SJSA1 (cell line): ENCODE measurements around the gene DUSP5. TPM values are rescaled to one million over a fixed set of nuclear protein-coding genes. Genes with fewer than 3 reads are reported as not detected.

Source experiments
- DNase-seq, 2 experiments: peaks; one replicate each; pipeline ENCODE4 v3.0.0-alpha.2; 2015 to 2020; ENCODE audit warnings: low spot score in 2 of 2, low read depth in 1 of 2
- H3K27ac ChIP-seq: fragments of 250-450 bp; sonication (Bioruptor Pico); 2 replicates; pipeline ENCODE4 v1.5.1; 2020; ENCODE audit warnings: mild to moderate bottlenecking, moderate library complexity
- H3K27me3 ChIP-seq: fragments of 250-450 bp; sonication (Bioruptor Pico); replicated peaks from 2 replicates; pipeline ENCODE4 v1.5.1; 2020; ENCODE audit warnings: mild to moderate bottlenecking, moderate library complexity
- H3K36me3 ChIP-seq: fragments of 250-450 bp; sonication (Bioruptor Pico); 2 replicates; pipeline ENCODE4 v1.5.1; 2020; ENCODE audit warnings: mild to moderate bottlenecking
- H3K4me1 ChIP-seq: fragments of 250-450 bp; sonication (Bioruptor Pico); replicated peaks from 2 replicates; pipeline ENCODE4 v1.6.1; 2021; ENCODE audit warnings: mild to moderate bottlenecking
- H3K4me3 ChIP-seq: fragments of 250-450 bp; sonication (Bioruptor Pico); 2 replicates; pipeline ENCODE4 v1.5.1; 2020; ENCODE audit warnings: mild to moderate bottlenecking
- H3K9me3 ChIP-seq: fragments of 250-450 bp; sonication (Bioruptor Pico); replicated peaks from 2 replicates; pipeline ENCODE4 v1.5.1; 2020; ENCODE audit warnings: mild to moderate bottlenecking
- total RNA-seq: library from RNA; depleted of rRNA; stranded (reverse); fragments of >200 nt; shearing (Covaris generic); gene quantifications from 2 replicates; pipeline ENCODE4 v1.2.3, GENCODE V29; 2014

Gene DUSP5
- total RNA-seq, 1 experiment from 2014 or later: 12.9 TPM

DNA sequence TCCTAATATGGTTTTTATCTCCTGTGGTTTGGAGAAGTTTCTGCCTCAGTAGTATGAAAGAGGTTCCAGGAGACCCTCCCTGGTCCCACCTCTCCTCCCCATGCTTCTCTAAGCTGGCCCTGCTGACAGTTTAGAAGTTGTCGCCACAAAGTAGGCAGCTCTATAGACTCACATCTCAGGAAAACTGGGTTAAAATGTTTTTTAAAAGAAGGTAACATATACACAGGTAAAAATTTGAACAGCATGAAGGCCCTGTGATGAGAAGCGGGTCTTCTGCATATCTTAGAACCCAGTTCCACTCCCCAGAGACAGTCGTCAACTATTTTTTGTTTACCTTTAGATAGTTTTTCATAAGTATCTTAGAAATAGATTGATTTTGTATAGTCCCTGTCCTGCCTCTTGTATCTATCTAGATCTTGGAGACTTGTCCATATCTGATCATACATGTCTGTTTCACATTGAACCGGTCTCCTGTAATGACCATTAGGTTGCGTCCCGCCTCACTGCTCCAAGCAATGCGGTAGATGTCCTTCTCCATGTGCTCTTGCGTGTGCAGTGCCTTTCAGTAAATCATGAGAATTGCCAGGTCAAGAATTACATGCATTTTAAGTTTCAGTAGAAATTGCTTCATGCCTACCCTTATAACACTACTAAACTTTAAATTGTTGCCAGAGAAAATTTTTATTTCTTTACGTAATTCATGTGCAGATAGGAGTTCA is 2.2 kb downstream of the DUSP5 start:
- peak in 1 of 2 experiments; percentile 30 for DNase-seq
- Histone ChIP-seq H3K27me3 (no peaks in the 10 kb centered on the region), H3K4me1 (peaks cover 83% of the 10 kb centered on the region)

DNA sequence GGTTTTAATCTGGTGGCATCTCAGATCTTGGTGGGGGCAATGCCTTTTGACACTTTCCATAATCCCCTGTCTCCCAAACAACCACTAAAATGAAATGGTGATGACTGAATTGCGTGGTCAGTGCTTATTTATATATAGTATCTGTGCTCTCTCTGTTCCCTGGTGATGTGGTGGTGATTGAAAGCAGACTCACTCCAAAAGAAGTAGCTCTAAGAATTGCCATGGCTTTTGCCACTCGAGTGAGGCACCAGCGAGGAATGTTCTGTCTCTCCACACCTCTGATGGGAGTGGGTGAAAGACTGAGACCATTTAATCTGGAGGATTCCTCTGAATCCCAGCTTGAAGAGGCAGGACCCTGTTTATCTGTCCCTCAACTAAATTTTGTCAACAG is 2.8 kb downstream of the DUSP5 start:
- H3K9me3 ChIP-seq: no peaks in the 10 kb centered on the region
- peak; percentile 84 to 87 for DNase-seq
- H3K27me3 ChIP-seq: no peaks in the 10 kb centered on the region
- H3K27ac ChIP-seq: peak overlapping the region; percentile 79
- H3K4me1 ChIP-seq: peaks cover 81% of the 10 kb centered on the region
- H3K4me3 ChIP-seq: no peak overlapping the region; the same call in 1 of the 2 replicates
- peaks cover 33% of the 10 kb centered on the region for H3K36me3 ChIP-seq

More for the DNA sequence above, 2.2 kb downstream of the DUSP5 start:
- Histone ChIP-seq H3K9me3 (no peaks in the 10 kb centered on the region), H3K4me3 (peak overlapping the region; percentile 73), H3K36me3 (peaks cover 27% of the 10 kb centered on the region), H3K27ac (peak overlapping the region; percentile 79)

DNA sequence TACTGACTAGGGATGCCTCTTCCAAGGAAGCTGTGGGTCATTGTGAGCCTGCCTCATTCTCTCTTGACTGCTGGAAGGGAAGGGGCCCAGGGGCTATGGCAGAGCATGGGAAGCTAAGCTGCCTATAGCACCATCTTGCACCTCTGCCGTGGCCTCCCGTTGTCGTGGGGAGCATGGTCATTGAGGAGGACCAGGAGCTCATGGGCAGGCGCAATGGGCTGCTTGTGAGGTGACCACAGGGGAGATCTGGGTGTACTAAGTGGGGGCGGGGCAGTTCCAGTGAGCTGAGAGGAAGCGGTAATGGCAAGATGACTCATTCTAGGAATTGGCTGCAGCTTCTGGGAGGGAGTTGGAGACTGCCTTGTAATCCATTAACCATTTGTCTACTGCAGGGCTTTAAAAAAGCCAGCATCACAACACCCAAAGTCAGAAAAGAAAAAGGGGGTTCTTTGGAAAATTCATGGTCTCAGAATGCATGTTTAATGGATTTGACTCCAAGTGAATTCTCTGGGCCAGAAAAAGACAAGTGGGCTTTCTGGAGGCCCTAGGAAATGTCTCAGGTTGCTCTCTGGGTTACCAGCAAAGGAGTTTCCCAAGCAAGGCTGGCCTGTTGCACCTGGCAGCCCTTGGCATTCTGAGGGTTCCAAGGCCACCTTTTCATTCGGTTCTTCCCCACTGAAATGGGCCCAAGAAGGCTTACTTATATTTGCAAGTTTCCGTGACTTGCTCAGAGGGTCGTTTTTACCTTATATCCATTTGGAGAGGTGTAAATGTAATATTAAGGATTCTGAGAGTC is 3.6 kb downstream of the DUSP5 start:
- Histone ChIP-seq H3K27me3 (no peaks in the 10 kb centered on the region), H3K36me3 (peaks cover 41% of the 10 kb centered on the region), H3K4me1 (peaks cover 73% of the 10 kb centered on the region), H3K4me3 (peak overlapping the region; percentile 4; the same call in 1 of the 2 replicates), H3K27ac (peak overlapping the region; percentile 79), H3K9me3 (no peaks in the 10 kb centered on the region)
- peak; percentile 93 to 97 for DNase-seq

DNA sequence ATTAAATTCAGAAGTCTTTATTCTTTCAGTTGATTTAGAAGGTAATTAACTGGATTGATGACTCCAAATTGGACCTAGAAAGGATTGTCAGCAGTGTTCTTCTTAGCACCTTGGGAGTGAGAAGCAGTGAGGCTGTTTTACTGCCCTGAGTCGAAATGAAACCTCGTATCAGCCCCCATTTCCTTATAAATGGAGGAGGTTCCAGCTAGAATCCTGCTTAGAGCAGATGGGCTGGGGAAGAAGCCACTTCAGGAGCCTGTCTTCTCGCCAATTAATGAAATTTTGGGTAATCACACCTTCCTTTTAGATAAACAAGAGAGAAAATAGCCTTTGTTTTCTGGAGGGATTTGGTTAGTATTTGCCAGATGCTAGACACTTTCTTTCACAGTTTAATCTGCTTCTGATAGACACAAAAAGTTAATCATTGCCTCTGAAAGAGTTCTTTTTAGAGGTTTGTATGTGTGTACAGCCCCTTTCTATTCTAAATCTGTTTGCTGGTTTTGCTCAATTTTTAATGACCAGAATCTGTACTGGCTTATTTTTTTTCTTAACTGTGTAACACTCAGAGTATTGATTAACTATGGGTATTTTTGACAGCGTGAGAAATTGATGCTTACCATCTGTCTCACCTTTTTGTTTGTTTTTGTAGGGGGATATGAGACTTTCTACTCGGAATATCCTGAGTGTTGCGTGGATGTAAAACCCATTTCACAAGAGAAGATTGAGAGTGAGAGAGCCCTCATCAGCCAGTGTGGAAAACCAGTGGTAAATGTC is 4.6 kb downstream of the DUSP5 start:
- no peak for DNase-seq
- H3K9me3 ChIP-seq: no peaks in the 10 kb centered on the region
- H3K4me3 ChIP-seq: no peak overlapping the region
- no peaks in the 10 kb centered on the region for H3K27me3 ChIP-seq
- peaks cover 50% of the 10 kb centered on the region for H3K36me3 ChIP-seq
- peaks cover 68% of the 10 kb centered on the region for H3K4me1 ChIP-seq
- H3K27ac ChIP-seq: peak overlapping the region; percentile 7

DNA sequence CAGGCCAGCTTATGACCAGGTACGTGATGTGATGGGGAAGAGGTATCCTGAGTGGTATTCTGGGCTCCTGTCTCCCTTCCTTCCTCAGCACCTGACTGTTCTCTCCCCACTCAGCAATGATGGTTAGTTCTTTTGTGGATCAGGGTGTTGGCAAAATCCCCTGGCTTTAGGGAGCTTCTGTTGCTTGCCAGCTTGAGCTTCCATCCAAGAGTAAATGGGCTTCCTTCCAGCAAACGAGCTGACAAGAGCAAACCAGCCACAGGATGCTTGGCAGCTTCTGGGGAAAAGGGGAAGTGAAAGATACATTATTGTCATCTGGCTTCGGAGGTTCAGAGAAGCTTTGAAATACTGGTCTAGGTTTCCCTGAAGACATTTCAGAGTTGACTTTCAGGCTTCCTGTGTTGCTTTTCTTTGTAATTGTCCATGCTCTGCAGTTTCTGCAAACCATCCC is 5.2 kb downstream of the DUSP5 start:
- Histone ChIP-seq H3K4me3 (no peak overlapping the region), H3K27ac (no peak overlapping the region), H3K36me3 (peaks cover 56% of the 10 kb centered on the region), H3K27me3 (no peaks in the 10 kb centered on the region), H3K9me3 (no peaks in the 10 kb centered on the region), H3K4me1 (peaks cover 68% of the 10 kb centered on the region)
- peak in 1 of 2 experiments; percentile 38 for DNase-seq

DNA sequence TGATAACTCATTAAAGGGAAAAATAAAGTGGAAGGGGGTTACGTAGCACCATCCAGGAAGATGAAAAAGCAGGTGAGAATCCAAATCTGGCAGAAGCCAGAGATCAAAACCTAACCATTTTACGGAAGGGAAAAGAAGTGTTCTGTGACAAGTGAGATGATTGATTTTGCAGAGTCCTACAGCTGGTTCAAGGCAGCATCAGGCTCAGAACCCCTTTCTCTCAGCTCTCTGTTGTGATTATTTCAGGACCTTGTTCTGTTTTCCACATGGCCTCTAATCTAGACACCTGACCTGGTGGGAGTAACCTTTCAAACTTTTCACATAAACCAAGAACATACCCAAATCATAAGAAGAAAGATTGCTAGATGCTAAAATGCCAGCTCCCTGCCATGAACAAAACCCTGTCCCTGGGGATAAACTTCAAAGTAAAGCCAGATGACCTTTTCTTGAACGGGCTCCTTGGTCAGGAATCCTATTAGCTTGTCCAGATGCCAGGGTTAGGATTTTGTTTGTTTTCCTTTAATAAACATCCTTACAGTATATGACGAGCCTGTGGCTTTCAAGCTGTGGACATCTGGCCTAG is 5.9 kb downstream of the DUSP5 start:
- H3K27me3 ChIP-seq: no peaks in the 10 kb centered on the region
- peak overlapping the region; percentile 66 for H3K27ac ChIP-seq
- peaks cover 57% of the 10 kb centered on the region for H3K36me3 ChIP-seq
- H3K4me1 ChIP-seq: peaks cover 61% of the 10 kb centered on the region
- DNase-seq: no peak
- H3K9me3 ChIP-seq: no peaks in the 10 kb centered on the region
- no peak overlapping the region for H3K4me3 ChIP-seq

DNA sequence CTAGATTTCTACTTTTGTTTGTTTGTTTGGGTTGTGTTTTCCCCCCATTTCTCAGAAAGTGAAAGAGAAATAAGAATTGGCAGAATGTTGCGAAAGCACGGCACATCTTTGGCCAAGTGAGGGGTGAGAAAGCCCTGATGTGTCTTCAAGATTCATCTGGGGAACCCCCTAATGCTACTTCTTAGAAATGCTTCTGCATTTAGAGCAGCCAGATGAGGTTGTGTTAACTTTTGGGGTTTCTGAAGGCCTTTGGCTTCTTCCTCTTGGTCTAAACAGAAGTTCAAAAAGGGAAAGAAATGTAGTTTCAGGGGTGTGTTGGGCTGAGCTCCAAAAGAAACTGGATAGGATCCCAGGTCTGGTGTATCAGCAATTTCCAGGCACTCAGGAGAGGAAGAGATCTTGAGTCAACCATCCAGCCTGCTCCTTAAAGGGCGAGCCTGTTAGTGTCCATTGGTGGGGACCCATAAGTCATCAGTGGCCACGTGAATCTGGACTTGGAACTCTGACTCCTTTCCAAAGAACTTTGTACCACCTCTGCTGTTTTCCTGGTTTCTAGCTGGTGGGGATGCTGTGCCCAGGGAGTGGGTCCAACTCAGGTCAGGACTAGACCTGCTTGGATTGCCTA is 6.5 kb downstream of the DUSP5 start:
- 0 out of 2 replicates have a peak overlapping the region, but pooled peaks have one; percentile 1 for H3K4me3 ChIP-seq
- H3K9me3 ChIP-seq: no peaks in the 10 kb centered on the region
- H3K4me1 ChIP-seq: peaks cover 55% of the 10 kb centered on the region
- DNase-seq: peak; percentile 63 to 87
- peak overlapping the region; percentile 66 for H3K27ac ChIP-seq
- H3K36me3 ChIP-seq: peaks cover 63% of the 10 kb centered on the region
- no peaks in the 10 kb centered on the region for H3K27me3 ChIP-seq

DNA sequence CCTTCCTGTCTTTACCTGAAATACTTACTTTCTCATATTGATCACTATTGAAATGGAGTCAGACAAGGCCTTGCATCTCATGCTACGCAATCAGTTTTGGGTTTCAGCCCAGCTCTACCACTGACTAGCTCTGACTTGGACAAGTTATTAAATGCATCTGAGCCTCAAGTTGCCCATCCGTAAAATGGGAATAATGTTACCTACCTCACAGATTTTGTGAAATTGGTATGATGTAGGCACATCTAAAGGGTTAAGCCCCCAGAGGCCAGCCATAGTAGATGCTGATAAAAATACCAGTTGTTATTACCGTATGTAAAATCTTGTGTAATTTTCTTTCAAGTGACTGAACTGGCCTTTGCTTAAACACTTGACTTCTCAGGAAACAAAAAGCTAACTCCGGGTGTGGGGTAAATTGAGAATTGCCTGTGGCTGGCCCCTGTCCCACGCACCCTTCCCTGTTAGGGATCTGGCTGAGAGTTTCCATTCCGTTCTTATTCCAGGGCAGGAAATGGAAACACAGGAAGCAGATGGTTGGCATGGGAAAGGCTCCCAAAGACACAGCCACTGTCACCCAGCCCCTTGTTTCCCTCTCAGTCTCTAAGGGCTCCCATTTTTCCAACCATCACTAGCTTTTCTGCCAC is 7.5 kb downstream of the DUSP5 start:
- no peaks in the 10 kb centered on the region for H3K27me3 ChIP-seq
- DNase-seq: no peak
- no peaks in the 10 kb centered on the region for H3K9me3 ChIP-seq
- no peak overlapping the region for H3K27ac ChIP-seq
- H3K4me1 ChIP-seq: peaks cover 45% of the 10 kb centered on the region
- H3K4me3 ChIP-seq: no peak overlapping the region
- peaks cover 71% of the 10 kb centered on the region for H3K36me3 ChIP-seq

DNA sequence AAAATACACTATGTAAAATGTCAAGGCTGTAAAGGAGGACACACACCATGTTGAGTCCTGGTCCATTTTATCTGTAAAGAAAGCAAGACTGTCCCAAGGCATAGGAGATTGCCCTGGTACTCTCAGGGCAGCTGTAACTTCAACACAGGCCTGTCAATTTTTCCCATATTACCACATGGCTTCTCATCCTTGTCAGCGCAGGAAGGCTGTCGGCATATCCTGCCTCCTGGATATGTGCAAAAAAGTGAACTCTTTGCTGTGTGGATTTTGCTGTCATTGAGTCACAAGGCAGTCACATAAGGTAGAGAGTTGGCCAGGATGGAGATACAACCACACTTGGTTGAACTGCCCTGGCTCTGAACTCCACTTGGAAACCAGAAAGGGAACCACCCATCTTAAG is 8.7 kb downstream of the DUSP5 start:
- DNase-seq: no peak
- Histone ChIP-seq H3K27me3 (no peaks in the 10 kb centered on the region), H3K4me1 (peaks cover 35% of the 10 kb centered on the region), H3K36me3 (peaks cover 83% of the 10 kb centered on the region), H3K9me3 (no peaks in the 10 kb centered on the region), H3K27ac (no peak overlapping the region), H3K4me3 (no peak overlapping the region)

DNA sequence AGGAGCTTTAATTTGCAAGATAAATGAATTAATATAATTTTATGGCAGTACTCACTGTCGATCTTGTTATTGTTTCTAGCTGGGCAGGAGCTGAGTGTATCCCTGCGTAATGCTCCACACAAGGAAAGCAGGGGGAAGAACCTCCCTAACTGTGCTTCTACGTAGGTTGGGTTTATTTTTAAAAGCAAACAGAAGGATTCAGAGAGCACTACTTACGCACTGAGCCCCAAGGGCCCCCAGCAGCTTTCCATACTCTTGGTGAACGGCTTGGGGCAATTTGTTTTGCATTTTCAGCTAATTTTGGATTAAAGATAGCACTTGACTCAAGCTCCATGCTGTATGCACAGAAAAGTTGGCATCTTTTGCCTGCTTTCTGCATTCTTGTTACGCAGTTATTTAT is 9.6 kb downstream of the DUSP5 start:
- no peak for DNase-seq
- no peaks in the 10 kb centered on the region for H3K27me3 ChIP-seq
- H3K27ac ChIP-seq: no peak overlapping the region
- H3K36me3 ChIP-seq: peaks cover 92% of the 10 kb centered on the region
- H3K4me1 ChIP-seq: peaks cover 35% of the 10 kb centered on the region
- H3K9me3 ChIP-seq: no peaks in the 10 kb centered on the region
- no peak overlapping the region for H3K4me3 ChIP-seq

DNA sequence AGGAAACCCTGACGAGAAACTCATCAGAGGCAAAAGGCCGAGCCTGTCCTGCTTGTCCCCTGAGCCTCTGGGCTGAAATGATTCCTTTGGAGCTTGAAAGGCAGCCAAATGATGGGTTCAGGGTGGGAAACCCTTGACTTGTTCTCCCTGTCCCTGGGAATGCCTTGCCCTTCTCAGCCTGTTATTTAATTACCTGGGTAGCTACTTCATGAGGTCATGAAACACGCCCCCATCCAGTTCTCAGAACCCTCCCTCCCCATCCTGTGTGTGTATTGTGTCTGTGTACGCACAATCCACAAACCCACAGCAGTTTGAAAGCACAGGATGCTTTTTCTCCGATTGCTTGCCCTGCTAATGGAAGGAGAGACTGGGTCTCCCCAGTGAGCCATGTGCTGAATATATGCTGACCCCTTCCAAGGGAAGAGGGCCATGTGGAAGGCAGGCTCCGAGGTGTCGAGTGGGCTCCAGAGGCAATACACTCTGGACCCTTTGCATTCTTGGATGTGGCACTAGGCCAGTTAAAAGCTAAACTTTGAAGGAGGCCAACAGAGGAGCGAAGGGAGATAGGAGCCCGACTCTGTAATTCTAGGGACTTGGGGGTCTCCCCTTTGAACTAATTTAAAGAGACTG is 10.6 kb downstream of the DUSP5 start:
- Histone ChIP-seq H3K27ac (no peak overlapping the region), H3K36me3 (peaks cover 91% of the 10 kb centered on the region), H3K4me3 (no peak overlapping the region), H3K9me3 (no peaks in the 10 kb centered on the region), H3K27me3 (no peaks in the 10 kb centered on the region), H3K4me1 (peaks cover 35% of the 10 kb centered on the region)
- DNase-seq: no peak

DNA sequence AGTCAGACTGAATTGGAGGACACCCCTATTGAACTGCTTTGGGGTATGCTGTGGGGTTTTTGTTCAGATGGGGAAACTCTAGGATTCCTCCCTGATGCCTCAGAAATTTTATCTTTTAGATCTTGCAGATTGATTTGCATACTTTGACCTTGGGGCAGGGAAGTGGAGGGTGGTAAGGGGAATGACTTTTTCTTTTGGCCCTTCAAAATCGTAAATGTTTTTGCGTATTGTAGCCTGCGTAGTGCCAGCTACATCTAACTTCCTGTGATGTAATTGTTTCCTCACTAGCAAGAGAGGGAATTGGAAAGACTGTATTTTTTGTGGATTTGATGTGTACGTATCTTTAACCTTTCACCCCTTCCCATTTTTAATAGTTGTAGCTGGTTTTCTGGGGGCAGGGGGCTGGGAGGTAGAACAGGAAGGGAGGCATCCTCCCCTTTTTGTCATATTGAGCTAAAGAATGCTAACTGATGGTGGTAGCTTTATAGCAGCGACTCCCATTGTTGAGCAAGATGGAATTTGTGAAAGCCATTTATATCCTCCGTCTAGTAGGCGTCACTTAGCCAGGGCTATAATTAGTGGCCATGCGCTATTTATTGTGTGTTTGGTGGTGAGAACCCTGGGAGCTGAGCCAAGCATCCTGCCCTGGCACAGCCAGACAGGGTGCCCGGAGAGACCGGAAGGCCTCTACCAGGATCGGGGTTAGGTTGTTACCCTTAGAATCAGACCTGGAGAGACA is 11.3 kb downstream of the DUSP5 start:
- peaks cover 31% of the 10 kb centered on the region for H3K4me1 ChIP-seq
- peaks cover 92% of the 10 kb centered on the region for H3K36me3 ChIP-seq

More for the DNA sequence above, 11.3 kb downstream of the DUSP5 start:
- DNase-seq: no peak
- Histone ChIP-seq H3K27ac (no peak overlapping the region), H3K27me3 (no peaks in the 10 kb centered on the region), H3K9me3 (no peaks in the 10 kb centered on the region), H3K4me3 (no peak overlapping the region)
